ENCODE measurements around the gene DDX18.
A peak's percentile ranks its signal among the peaks of the same experiment; 100 is the strongest.

The DDX18 gene

GRCh38 chr2:117835990-117836760 is 21.7 kb downstream of the DDX18 start:
- DNase-seq, result peak; percentile 87

GRCh38 chr2:117845304-117845703 is 30.8 kb downstream of the DDX18 start:
- no peak for DNase-seq

GRCh38 chr2:117850015-117850414 is 35.5 kb downstream of the DDX18 start:
- peak; percentile 6 for DNase-seq

GRCh38 chr2:117850461-117850860 is 36.0 kb downstream of the DDX18 start:
- DNase-seq, result no peak

GRCh38 chr2:117851969-117852368 is 37.5 kb downstream of the DDX18 start:
- no peak for DNase-seq

- DNase-seq, result no peak
Observed at GRCh38 chr2:117853316-117853715, 38.8 kb downstream of the DDX18 start.

GRCh38 chr2:117853873-117854272 is 39.4 kb downstream of the DDX18 start:
- no peak for DNase-seq

GRCh38 chr2:117854610-117855009 is 40.1 kb downstream of the DDX18 start:
- DNase-seq, result no peak

GRCh38 chr2:117855886-117856285 is 41.4 kb downstream of the DDX18 start:
- DNase-seq, result no peak

GRCh38 chr2:117856415-117857210 is 42.1 kb downstream of the DDX18 start:
- DNase-seq, result no peak

GRCh38 chr2:117858336-117858735 is 43.8 kb downstream of the DDX18 start:
- no peak for DNase-seq

- peak; percentile 10 for DNase-seq
Observed at GRCh38 chr2:117858892-117859531, 44.5 kb downstream of the DDX18 start.

- peak; percentile 9 for DNase-seq
Observed at GRCh38 chr2:117859532-117859911, 45.0 kb downstream of the DDX18 start.

- no peak for DNase-seq
Observed at GRCh38 chr2:117859924-117860647, 45.6 kb downstream of the DDX18 start.

- DNase-seq, result no peak
Observed at GRCh38 chr2:117862459-117862858, 48.0 kb downstream of the DDX18 start.

GRCh38 chr2:117875786-117876185 is 61.3 kb downstream of the DDX18 start:
- DNase-seq, result no peak

- no peak for DNase-seq
Observed at GRCh38 chr2:117879003-117879402, 64.5 kb downstream of the DDX18 start.

All from retina (tissue), 1 donor.